H1 (cell line): ENCODE results near the gene TMED8. TPM values are rescaled to one million over a fixed set of nuclear protein-coding genes. Genes with fewer than 3 reads are reported as not detected.

Experiments used
- EGR1 ChIP-seq: IDR thresholded peaks from 2 replicates; pipeline ENCODE4 v1.6.1; 2011; ENCODE audit warnings: low read depth, low read length, borderline replicate concordance
- polyA plus RNA-seq, 7 experiments: library from polyadenylated mRNA; depleted of rRNA in 3 of 7; stranded (reverse) in 5 of 7; unstranded in 2 of 7; fragments of >200 nt in 5 of 7; fragments of 200-250 nt in 2 of 7; gene quantifications; 1 replicate in 5 of 7; 2 replicates in 1 of 7; 4 replicates in 1 of 7; pipeline versions ENCODE4 v1.2.1 to v1.2.3, GENCODE V29; 2011 to 2013; ENCODE audit warnings: missing spikeins in 2 of 7, mixed read lengths in 2 of 7
- total RNA-seq: library from RNA; stranded (reverse); fragmentation: NEBNext Ultra II Directional; extraction: Animal tissue kit (Norgen Biotek cat#: 25700); gene quantifications from 2 replicates; pipeline ENCODE4 v1.2.1, GENCODE V29; 2021

The TMED8 gene
- total and polyA plus RNA-seq, 2 of the 8 experiments (the other 6 are each of a cell fraction or from before 2014, with no cell fraction given): 5.5 to 13.4 TPM

GRCh38 chr14:77316195-77316505 is 60.7 kb downstream of the TMED8 start (continued):
- TF ChIP-seq EGR1: no peak
- TF ChIP-seq, all 59 proteins: peak for 0
